ENCODE data around the gene NPTX2.
"Not testable (repeated sequence)": the region's sequence is repeated elsewhere in the genome, so short reads cannot be mapped to it uniquely, and the experiment has no call there.

Gene NPTX2

GRCh38 chr7:98617051-98617959 is at the start of gene NPTX2:
NPTX2 (plus strand) TSS chr7:98617285; CDS start chr7:98617462, 177 bp downstream.
- DNase-seq (ENCODE audit: low read depth) = no peak

- DNase-seq (ENCODE audit: low read depth) = no peak
Measured at GRCh38 chr7:98567991-98568390, 49.1 kb upstream of the NPTX2 start.

GRCh38 chr7:98568891-98569290 is 48.2 kb upstream of the NPTX2 start:
- DNase-seq (ENCODE audit: low read depth) = no peak

- DNase-seq (ENCODE audit: low read depth) = no peak
Measured at GRCh38 chr7:98569691-98570337, 47.3 kb upstream of the NPTX2 start.

- no peak for DNase-seq (ENCODE audit: low read depth)
Measured at GRCh38 chr7:98571006-98571405, 46.1 kb upstream of the NPTX2 start.

- no peak for DNase-seq (ENCODE audit: low read depth)
Measured at GRCh38 chr7:98571986-98572385, 45.1 kb upstream of the NPTX2 start.

GRCh38 chr7:98572716-98573115 is 44.4 kb upstream of the NPTX2 start:
- DNase-seq (ENCODE audit: low read depth) = not testable (repeated sequence)

GRCh38 chr7:98573816-98574215 is 43.3 kb upstream of the NPTX2 start:
- no peak for DNase-seq (ENCODE audit: low read depth)

- DNase-seq (ENCODE audit: low read depth) = no peak
Measured at GRCh38 chr7:98575878-98576277, 41.2 kb upstream of the NPTX2 start.

- no peak for DNase-seq (ENCODE audit: low read depth)
Measured at GRCh38 chr7:98584830-98585229, 32.3 kb upstream of the NPTX2 start.

GRCh38 chr7:98591926-98592325 is 25.2 kb upstream of the NPTX2 start:
- DNase-seq (ENCODE audit: low read depth) = no peak

GRCh38 chr7:98594348-98594747 is 22.7 kb upstream of the NPTX2 start:
- DNase-seq (ENCODE audit: low read depth) = no peak

- no peak for DNase-seq (ENCODE audit: low read depth)
Measured at GRCh38 chr7:98594787-98595186, 22.3 kb upstream of the NPTX2 start.

- no peak for DNase-seq (ENCODE audit: low read depth)
Measured at GRCh38 chr7:98598846-98599615, 18.1 kb upstream of the NPTX2 start.

- no peak for DNase-seq (ENCODE audit: low read depth)
Measured at GRCh38 chr7:98599886-98600285, 17.2 kb upstream of the NPTX2 start.

GRCh38 chr7:98602755-98603398 is 14.2 kb upstream of the NPTX2 start:
- no peak for DNase-seq (ENCODE audit: low read depth)

GRCh38 chr7:98603399-98603788 is 13.7 kb upstream of the NPTX2 start:
- no peak for DNase-seq (ENCODE audit: low read depth)

GRCh38 chr7:98613601-98614425 is 3.3 kb upstream of the NPTX2 start:
- no peak for DNase-seq (ENCODE audit: low read depth)

GRCh38 chr7:98616381-98617050 is 569 bp upstream of the NPTX2 start:
- DNase-seq (ENCODE audit: low read depth) = no peak

GRCh38 chr7:98617960-98618418 is 904 bp downstream of the NPTX2 start:
- DNase-seq (ENCODE audit: low read depth) = no peak

GRCh38 chr7:98618786-98619185 is 1.7 kb downstream of the NPTX2 start:
- no peak for DNase-seq (ENCODE audit: low read depth)
